GM21381 (cell line): ENCODE results near the gene SEL1L3.

ENCODE experiments used
- ATAC-seq: cut with Tn5 transposase; IDR thresholded peaks from one replicate; pipeline ENCODE4 v1.9.1; 2021; ENCODE audit warnings: mild to moderate bottlenecking, moderate library complexity; ENCODE audit not compliant: unreplicated experiment

The SEL1L3 gene

DNA sequence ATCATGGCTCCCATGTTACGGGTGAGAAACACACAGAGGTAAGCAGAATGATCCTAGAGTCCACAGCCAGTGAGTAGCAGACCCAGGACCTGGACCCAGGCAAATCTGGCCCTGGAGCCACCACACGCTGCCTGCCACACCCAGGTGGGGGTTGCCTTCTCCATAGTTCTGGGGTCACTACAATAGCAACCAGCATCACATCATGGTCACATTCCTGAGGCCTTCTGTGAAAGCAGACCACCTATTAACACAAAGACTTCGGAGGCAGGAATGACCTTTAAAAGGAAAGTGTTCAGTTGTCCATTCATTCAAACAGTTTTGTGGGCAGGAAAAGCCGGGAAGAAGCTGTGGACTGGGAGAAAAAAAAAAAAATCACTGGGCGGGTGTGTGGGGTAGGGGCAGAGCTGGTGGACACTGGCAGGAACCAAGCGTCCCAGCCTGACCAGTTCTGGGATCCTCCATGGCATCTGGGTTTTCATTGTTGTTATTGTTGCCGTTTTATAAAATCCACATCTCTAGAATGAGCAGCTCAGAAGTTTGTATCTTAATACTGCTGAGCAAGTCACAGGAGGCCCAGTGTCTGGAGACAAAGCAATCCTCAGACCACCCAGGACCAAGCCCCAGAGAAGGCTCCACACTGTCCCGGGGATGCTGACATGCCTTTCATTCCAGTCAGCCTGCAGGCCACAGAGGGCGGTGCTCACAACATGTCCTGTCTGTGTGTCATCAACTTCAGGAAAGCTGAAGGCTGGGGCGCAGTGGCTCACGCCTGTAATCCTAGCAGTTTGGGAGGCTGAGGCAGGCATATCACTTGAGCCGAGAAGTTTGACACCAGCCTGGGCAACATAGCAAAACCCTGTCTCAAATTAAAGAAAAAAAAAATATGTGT lies 67.0 kb downstream of the SEL1L3 start:
- ATAC-seq, result no peak

DNA sequence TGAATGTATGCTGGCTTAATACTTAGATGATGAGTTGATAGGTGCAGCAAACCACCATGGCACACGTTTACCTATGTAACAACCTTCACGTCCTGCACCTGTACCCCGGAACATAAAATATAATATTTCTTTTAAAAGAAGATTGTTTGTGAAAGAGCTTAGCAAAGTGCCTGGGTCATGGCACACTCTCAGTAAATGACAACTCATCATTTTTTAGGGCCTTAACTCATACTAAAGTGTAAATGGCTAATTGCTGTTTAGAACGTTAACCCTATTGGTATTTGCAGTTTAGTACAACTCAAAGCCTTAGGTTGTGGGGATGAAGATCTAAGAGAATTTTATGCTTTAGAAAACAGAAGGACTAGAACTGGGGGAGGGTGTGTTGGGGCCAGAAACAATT lies 67.7 kb downstream of the SEL1L3 start:
- no peak for ATAC-seq

DNA sequence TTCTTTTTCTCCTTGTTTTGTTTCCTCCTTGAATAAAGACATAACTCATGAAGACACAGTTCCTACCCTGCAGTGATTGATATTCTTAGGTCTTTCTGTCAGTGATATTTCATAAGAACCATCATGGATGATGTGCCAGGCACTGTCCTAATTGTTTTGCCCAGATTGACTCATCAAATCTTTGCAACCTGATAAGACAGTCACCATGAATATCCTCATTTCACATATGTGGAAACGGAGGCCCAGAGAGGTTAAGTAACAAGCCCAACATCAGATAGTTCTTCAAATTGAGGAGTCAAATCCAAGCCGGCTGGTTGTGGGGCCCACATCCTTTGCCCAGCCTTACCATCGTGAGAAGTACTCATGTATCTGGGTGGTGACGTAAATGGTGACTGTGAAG lies 69.9 kb downstream of the SEL1L3 start:
- no peak for ATAC-seq

DNA sequence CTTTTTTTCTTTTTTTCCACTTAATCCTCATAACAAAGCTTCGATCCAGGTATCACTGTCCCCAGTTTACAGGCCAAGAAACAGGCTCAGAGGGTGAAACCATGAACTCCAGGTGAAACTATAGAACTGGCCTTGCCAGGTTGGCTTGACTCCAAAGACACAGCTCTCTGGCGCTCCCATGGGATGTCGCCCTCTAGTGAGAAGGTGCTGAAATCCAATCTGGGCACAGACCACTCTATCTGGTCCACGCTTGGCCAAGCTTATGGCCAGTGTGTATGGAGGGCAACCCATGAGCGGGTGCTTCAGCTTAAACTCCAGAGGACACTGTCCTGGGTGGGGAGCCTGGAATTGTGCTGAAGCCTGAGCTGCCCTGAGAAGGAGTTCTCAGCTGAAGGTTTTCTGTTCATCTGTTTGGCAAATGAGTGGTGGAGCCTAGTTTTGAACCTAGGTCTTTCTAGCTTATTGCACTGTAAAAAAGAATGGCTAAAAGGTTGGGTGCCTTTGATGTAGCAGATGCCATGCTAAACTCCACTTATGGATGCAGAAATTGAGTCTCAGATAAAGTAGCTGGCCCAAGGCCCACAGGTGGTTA lies 70.5 kb downstream of the SEL1L3 start:
- ATAC-seq, result no peak

DNA sequence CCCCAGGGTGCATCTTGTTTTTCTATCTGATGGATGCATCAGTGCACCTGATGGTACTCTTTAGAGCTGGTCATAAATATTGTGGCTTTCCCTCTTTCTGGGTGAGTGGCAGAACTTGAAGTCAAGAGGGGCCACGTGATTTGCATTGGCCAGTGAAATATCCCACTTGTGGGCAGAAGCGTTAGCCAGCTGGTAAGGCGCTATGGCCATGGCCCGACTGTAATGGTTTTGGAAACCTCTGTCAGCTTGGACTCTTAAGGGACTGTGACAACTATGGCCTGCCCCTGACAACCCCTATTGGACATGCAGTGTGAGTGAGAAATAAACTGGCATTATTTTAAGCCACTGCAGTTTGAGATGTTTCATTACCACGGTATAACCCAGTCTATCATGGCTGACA lies 72.8 kb downstream of the SEL1L3 start:
- no peak for ATAC-seq

DNA sequence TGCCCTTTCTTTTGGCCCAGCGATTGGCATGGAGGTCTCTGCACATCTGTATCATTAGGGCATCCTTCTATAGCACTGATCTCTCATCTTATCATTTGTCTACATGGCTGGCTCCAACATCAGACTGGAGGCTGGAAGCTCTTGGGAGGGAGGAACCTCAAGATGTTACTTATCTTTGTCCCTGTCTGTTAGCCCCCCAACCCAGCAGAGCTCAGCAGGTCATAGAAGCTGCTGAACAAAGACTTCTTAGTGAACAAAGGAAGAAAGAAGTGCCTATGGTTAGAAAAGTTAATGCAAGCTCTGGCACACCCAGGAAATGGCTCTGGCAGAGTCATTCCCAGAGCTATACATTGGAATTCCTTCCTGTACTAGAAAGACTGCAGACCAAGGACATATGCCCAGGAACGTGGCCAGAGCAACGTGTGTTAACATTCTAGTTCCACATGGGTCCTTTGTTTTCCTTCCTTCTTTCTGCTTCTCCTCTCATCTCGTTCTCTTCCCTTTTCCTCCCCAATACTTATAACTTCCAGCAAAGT lies 74.0 kb downstream of the SEL1L3 start:
- no peak for ATAC-seq

DNA sequence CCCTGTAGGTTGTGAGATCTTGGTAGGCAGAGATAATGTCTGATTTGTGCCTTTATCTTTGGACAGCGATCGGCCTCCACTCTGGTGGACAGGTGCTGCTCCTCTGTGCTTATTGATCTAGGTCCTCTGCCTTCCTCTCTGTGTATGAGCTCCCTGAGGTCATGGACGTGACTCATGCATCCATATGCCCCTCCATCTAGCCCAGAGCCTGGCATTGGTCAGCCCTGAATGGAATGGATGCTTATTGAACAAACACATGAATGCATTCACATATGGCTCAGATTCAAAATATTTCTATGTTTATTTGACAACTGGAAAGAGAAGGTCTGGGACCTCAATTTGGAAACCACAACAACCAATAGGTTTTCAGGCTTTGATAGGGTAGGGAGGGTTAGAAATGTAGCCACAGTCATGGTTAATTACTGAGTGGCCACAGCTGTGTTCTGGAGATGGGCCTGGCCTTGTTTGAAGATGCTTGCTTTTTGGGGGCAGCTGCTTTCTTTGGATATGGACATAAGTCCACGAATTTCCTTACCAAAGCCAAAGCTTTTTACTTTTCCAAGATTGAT lies 76.2 kb downstream of the SEL1L3 start:
- ATAC-seq, result no peak

DNA sequence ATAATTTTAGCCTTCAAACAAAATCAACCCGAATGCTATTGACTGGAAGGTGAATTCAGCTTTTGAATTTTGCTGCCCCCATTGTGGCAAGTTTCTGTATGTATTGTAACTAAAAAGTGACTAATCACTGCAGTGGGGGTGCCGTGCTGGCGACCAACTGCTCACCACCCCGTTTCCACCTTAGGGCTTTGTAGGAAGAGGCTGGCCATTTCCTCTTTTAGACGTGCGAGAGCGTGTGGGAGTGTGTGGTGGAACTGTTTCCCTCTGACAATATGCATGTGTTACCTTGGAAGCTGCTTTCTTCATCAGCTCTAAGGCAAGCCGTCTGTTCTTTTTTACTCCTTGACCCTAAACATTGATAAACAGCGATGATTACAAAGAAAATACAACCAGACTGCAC lies 78.8 kb downstream of the SEL1L3 start:
- no peak for ATAC-seq

DNA sequence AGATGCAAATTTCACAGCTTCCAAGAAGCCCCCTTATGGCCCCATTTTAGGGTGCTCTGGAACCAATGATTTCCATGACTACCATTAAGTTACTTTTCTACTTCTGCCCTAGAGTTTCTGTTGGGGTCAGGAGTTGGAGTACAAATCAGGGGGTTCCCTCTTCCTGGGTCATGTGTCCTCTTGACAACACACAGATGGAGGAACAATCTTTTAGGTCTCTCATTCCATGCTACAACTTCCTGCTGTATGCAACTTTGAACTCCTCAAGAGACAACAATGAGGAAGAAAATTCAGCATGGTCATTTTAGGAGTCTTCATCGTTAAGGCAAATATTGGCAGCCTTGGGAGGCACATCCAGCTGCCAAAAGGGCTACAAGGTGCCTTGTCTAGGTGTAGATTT lies 79.7 kb downstream of the SEL1L3 start:
- no peak for ATAC-seq

DNA sequence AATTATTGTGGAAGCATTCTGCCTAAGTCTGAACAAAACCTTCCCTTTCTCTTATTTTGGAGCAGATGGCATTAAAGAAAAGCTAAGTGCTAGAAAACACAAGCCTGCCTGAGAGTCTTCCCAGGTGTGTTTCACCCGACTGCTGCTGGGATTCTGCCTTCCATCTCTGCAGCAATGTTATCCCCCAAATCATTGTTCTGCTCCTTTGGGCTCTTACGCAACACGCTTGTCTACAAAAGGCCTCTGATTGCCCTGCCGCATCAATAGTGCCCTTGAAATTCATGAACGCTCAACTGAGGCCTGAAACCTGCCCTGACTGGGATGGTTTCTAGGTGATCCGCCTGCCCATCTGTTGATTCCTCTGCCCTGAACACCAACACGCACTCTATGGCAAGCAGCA lies 80.3 kb downstream of the SEL1L3 start:
- ATAC-seq, result no peak

DNA sequence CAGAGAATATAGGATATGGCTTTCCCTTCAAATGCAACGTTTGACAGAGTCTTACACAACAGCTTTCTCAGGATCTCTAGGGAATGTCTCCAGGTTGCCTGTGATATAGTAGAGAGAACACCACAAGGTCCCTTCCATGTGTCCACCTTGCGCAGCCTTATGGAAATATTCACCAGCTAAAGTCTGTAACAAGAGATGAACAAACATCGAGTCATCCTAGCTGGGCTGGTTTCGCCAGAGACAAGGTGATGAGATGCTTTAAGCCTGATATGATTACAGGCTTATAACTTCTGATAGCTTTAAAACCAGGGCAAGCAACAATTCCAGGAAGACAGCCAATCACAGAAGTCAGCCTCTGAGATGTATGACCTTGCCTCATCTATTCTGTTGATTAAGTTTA lies 83.8 kb downstream of the SEL1L3 start:
- ATAC-seq, result no peak

DNA sequence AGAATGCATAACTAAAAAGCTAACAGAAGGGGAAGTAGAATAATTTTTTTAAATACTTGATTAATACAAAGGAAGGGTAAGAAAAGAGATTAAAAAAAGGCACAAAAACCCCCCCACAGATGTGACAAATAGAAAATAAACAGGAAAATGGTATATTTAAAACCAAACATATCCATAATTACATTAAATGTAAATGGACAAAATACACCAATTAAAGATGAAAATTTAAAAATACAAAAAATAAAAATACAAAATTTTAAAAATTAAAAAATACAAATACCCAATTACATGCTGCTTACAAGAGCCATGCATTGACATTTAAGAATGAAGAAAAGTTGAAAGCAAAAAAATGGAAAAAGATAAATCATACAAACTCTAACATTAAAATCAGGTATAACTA lies 86.0 kb downstream of the SEL1L3 start:
- no peak for ATAC-seq

DNA sequence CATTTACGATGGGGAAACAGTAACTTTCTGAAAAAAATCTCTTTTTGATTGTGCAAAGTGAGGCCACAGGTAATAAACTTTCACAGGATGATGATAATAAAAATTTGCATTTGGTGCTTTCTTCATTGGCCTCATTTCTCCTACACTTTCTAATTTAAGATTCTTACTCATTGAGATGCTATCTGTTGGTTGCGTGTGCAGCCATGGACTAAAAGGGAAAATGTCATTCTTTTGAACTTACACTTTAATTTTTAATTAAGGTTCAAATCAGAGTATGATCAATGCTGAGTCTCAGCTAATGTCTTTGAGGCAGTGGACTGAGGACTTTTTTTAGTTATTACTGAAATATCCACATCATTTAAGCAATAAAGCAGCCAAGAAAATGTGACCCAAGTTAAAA lies 87.6 kb downstream of the SEL1L3 start:
- no peak for ATAC-seq

DNA sequence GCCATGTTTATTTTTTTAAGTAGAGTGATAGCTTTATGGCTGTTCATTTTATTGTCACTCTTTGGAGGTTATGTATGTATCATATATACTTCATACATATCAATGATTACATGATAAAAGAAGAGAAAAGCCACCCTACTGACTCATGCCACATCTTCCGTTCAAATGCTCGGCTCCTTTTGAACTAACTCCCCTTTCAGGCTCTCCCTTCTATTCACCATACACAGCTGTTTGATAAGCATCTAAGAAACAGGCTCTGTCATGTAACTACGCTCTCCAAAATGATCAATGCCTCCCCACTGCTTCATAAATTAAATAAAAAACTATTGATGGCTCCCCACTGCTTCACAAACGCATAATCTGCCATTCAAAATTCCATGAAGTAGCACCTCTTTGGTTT lies 89.4 kb downstream of the SEL1L3 start:
- ATAC-seq, result no peak

DNA sequence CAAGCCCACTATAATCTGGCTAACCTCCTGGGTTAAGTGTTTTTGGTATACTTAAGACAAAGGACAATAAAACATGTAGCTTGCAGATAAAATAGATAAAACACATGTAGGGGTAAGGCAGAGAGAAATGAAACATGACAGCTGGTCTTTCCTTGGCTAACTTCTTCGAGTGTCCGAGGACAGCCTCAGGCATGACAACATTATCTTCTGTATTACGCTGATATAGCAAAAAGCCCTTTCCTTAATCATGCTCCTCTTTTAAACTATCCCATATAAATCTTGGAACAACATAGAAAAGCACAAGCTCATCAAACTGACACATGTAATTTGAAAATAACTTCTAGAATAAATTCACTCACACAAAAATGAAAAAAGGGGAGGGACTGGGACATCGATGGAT lies 91.1 kb downstream of the SEL1L3 start:
- no peak for ATAC-seq

DNA sequence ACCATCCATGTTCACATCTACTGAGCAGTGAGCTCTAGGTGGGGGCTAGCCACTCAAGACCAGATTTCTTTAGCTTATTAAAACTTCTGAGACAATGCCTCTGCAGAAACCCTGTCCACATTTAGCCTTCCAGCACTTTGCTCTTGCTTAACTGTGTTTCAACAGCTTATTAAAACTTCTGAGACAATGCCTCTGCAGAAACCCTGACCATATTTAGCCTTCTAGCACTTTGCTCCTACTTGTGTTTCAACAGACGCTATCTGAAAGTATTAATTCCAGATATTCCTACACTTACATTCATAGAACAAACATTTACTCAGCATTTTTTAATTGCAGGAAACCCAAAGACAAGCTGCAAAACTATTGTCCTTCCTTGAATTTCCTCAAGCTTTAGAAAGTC lies 91.9 kb downstream of the SEL1L3 start:
- ATAC-seq, result no peak

DNA sequence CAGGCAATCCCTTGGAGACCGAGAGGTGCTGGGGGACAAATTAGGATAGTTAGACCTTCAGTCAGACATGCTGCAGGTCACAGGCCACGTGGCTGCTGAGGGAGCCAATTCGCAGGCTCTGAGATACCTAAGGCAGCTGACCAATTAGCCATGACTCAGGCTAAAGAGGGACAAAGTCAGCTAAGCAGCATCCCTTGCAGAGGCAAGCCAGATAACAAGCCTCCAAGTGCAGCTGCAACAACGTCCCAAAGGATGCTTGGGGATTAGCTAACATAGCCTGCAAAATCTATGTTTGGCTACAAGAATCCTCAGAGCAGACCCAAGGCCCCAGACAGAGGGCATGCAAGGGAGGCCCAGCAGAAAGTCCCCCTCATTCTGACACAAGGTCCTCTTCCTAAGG lies 93.5 kb downstream of the SEL1L3 start:
- ATAC-seq, result no peak

DNA sequence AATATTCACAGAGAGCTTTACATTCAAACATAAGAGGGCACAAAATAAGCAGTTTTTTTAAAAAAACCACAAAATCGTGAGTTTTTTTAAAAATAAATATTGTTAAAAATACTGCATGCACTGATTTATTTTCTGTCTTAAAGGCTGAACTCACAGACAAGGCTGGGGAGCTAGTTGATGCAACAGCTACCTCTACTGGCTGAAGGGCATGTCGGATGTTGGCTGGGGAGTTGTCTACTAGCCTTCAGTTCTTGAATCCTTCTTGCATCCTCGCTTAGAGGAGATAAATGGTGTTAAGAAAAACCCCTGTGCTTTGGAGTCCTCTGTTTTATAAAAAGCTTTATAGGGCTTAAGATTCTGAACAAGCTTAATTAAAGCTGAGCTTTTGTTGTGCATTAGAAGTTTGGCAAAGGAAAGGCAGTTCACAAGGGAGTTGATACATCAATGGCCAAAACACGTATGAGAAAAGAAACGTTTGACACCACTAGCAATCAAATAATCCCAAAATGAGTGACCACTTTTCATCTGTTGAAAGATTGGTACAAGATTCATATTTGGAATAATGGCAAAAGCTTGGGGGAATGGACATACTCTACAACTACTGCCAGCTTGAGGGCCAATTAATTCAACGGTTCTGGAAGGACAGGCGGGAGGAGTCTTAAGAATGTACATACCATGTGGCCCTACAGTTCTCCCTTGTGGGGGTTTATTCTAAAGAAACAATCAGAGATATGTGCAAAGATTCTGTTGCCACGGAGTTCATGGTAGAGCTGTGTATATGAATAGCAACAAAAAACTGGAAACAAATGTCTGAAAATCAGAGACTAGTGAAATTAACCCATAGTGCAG lies 94.7 kb downstream of the SEL1L3 start:
- ATAC-seq, result no peak

DNA sequence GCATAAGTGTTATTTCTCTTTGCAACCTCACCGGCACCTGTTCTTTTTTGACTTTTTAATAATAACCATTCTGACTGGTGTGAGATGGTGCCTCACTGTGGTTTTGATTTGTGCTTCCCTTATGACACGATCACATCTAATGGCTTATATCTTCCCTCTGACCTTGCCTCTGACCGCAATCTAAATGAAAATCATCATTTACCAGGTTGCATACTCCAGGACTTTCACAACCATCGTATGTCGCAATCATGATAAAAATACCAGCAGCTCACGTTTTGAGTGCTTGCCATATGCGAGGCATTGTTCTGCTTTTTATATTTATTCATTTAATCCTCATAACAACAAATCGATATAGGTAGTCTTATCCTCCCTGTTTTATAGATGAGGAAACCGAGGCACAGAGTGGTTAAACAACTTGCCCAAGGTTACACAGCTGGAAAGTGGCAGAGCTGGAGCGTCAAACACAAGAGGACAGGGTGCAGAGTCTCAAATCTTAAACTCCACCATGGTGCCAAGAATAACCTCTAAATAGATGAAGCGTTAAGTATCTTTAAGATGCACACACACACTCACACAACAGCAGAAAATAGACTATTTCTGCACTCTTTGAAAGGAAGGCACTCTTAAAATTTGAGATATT lies 102.2 kb downstream of the SEL1L3 start:
- ATAC-seq, result no peak

DNA sequence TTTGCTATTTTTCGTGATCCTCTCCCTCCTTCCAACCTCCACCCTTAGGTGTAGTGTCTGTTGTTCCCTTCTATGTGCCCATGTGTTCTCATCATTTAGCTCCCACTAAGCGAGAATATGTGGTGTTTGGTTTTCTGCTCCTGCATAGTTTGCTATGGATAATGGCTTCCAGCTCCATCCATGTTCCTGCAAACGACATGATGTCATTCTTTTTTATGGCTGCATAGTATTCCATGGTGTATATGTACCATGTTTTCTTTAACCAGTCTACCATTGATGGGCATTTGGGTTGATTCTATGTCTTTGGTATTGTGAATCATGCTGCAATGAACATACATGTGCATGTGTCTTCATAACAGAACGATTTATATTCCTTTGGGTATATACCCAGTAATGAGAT lies 102.7 kb downstream of the SEL1L3 start:
- no peak for ATAC-seq

DNA sequence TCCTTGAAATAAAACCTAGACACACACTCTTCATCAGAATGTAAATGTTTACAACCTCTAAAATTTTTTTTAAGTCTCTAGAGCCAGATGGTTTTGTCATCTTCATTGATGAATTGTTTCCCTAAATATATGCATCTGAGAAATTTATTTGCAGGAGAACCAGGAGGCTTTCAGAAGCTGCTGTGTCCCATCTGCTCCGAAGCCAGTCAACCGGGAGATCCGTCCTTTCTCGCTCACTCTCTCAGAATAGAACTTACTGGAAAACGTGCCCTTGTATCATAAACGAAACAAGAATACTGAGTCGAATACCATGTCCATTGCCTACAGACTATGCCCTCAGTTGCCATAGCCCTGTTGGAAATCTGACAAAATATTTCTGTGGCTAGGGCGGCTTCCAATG lies 103.7 kb downstream of the SEL1L3 start:
- no peak for ATAC-seq
